ENCODE data around the gene DPH2. TPM values are rescaled to one million over a fixed set of nuclear protein-coding genes. Genes with fewer than 3 reads are reported as not detected.

The DPH2 gene
- total and polyA plus RNA-seq, 10 of the 15 experiments (the other 5 are each of a cell fraction or from before 2014, with no cell fraction given) = 13.1 to 82.9 (median 52.0) TPM

GRCh38 chr1:44008259-44008658 is 38.4 kb downstream of the DPH2 start (continued):
- TF ChIP-seq ZBTB33 (IDR thresholded peaks at IDR 0.05) (no peak), SRF (IDR thresholded peaks at IDR 0.05; ENCODE audit: low read depth in 2 of 2, low read length in 2 of 2) (no peak), PAX8 (IDR thresholded peaks at IDR 0.05) (no peak), LARP7 (IDR thresholded peaks at IDR 0.05) (no peak), CHD2 (IDR thresholded peaks at IDR 0.05; ENCODE audit: borderline replicate concordance, low read depth, low read length) (no peak), CEBPZ (IDR thresholded peaks at IDR 0.05; ENCODE audit: low read depth, low read length) (no peak)

GRCh38 chr1:44010935-44011471 is 41.2 kb downstream of the DPH2 start:
- H3K9me3 ChIP-seq (replicated peaks; ENCODE audit: control insufficient read depth, insufficient read depth, low read length) = no peaks in the 10 kb centered on the region
- SMC1A ChIA-PET (ENCODE audit: uncharacterized antibody, unreplicated experiment) = no interaction called here
- 53% methylated on average over 11 of the region's 11 CpGs for WGBS (ENCODE audit: insufficient coverage, insufficient replicate concordance, low lambda C conversion rate, missing lambda C conversion rate)
- no peaks in the 10 kb centered on the region for H4K20me1 ChIP-seq (ENCODE audit: control insufficient read depth, insufficient read depth)
- BruUV-seq (replicated peaks) = no TSS peak
- ATAC-seq (no peak), FAIRE-seq (no peak), DNase-seq (ENCODE audit: low read depth, low spot score) (no peak)
- POLR2A ChIA-PET = no interaction called here
- H3K27me3 ChIP-seq (replicated peaks in 1 of 2; ENCODE audit: control insufficient read depth in 2 of 2, insufficient read depth in 2 of 2, low read length in 1 of 2) = no peaks in the 10 kb centered on the region; a peak in 1 of 4 replicates
- RAD21 ChIA-PET (ENCODE audit: unreplicated experiment) = no interaction called here
- H3K4me2 ChIP-seq (ENCODE audit: control insufficient read depth, insufficient read depth) = no peak overlapping the region
- no peak overlapping the region for H3K27ac ChIP-seq (ENCODE audit: control insufficient read depth, insufficient read depth)
- in situ Hi-C loops (cut with MboI) = no loop called here
- CTCF ChIA-PET = interaction anchor here (1.0 to 1.6 kb wide), 3 partner anchors 17 to 37 kb away, joined by 3 to 16 read pairs (median 5); no protein-coding TSS in a partner anchor
- no peaks in the 10 kb centered on the region for H3K79me2 ChIP-seq (ENCODE audit: control insufficient read depth, insufficient read depth, low read length)
- intact Hi-C loops (cut with micrococcal nuclease; ENCODE audit: unreplicated experiment) = no loop called here
- no peak overlapping the region for H3K4me3 ChIP-seq
- no peaks in the 10 kb centered on the region for H3K36me3 ChIP-seq (ENCODE audit: control insufficient read depth in 2 of 2, insufficient read depth in 2 of 2, low read length in 1 of 2)
- H2AFZ ChIP-seq (ENCODE audit: control insufficient read depth, low read depth, low read length) = no peak overlapping the region
- H3K4me1 ChIP-seq (ENCODE audit: control insufficient read depth, insufficient read depth, low read length) = no peaks in the 10 kb centered on the region
- H3K9ac ChIP-seq (ENCODE audit: control insufficient read depth, insufficient read depth, low read length) = no peak overlapping the region
- TF ChIP-seq NR2C1 (IDR thresholded peaks at IDR 0.05) = no peak
- no peak for TF ChIP-seq BHLHE40 (IDR thresholded peaks at IDR 0.05; ENCODE audit: borderline replicate concordance in 1 of 2, low read depth in 2 of 2, low read length in 1 of 2)
- TF ChIP-seq ATF2 (IDR thresholded peaks at IDR 0.05; ENCODE audit: low read length) = no peak
- TF ChIP-seq IKZF1 (conservative IDR thresholded peaks at IDR 0.05) = no peak
- no peak for TF ChIP-seq ZNF274 (IDR thresholded peaks at IDR 0.05; ENCODE audit: insufficient read depth, insufficient read length)
- TF ChIP-seq SMAD5 (IDR thresholded peaks at IDR 0.05; ENCODE audit: low read depth) = no peak

Data from GM12878 (cell line).